ENCODE results near the gene SLC13A1.

DNA sequence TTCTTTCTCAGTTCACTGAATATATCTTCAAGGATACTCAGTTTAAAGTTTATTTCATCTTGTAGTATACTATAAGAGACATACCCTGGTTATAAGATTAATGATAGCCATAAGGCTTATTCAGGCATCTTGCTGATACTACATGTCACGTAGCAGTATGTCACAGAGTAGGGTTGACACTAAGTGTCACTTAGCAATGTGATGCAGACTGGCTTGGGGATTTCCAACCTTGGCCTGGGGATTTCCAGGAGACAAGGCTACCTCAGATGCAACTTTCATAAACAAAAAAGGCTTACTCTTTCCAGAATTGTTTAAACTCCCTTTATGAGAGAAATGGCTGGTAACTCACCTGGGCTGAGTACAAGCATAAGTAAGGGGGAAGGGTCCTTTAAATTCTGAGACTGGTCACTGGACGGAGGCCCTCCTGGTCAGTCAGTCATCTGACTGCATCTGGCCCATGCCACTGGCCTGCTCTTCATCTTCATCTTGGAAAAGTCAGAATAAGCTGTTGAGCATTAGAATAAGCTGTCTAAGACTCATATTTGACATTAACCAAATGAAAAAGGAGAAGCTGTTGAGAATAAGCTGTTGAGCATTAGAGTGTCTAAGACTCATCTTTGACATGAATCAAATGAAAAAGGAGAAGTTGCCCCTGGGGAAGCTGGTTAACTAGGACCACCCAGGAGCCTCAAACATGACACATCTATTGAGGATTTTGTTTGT lies 9.5 kb downstream of the SLC13A1 start:
- TF ChIP-seq, protein P1, sequence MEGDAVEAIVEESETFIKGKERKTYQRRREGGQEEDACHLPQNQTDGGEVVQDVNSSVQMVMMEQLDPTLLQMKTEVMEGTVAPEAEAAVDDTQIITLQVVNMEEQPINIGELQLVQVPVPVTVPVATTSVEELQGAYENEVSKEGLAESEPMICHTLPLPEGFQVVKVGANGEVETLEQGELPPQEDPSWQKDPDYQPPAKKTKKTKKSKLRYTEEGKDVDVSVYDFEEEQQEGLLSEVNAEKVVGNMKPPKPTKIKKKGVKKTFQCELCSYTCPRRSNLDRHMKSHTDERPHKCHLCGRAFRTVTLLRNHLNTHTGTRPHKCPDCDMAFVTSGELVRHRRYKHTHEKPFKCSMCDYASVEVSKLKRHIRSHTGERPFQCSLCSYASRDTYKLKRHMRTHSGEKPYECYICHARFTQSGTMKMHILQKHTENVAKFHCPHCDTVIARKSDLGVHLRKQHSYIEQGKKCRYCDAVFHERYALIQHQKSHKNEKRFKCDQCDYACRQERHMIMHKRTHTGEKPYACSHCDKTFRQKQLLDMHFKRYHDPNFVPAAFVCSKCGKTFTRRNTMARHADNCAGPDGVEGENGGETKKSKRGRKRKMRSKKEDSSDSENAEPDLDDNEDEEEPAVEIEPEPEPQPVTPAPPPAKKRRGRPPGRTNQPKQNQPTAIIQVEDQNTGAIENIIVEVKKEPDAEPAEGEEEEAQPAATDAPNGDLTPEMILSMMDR (IDR thresholded peaks at IDR 0.05) = no peak
- TF ChIP-seq POLR2A (IDR thresholded peaks at IDR 0.05; ENCODE audit: low read depth) (no peak), POLR2AphosphoS5 (IDR thresholded peaks at IDR 0.05) (no peak), EP300 (IDR thresholded peaks at IDR 0.05) (no peak)

Measured in esophagus muscularis mucosa (tissue), 4 donors.